IPS-15b (cell line): ENCODE measurements around the gene CLASP1.

ENCODE experiments used
- H3K27me3 ChIP-seq: one replicate; pipeline ENCODE4 v1.6.1; 2013; ENCODE audit warnings: low read length; ENCODE audit not compliant: control insufficient read depth, insufficient read depth
- H3K36me3 ChIP-seq: one replicate; pipeline ENCODE4 v1.6.1; 2013; ENCODE audit warnings: low read length; ENCODE audit not compliant: control insufficient read depth, insufficient read depth
- H3K4me1 ChIP-seq: one replicate; pipeline ENCODE4 v1.6.1; 2013; ENCODE audit warnings: mild to moderate bottlenecking, low read length; ENCODE audit not compliant: control insufficient read depth, insufficient read depth
- H3K4me3 ChIP-seq: one replicate; pipeline ENCODE4 v1.5.1; 2013; ENCODE audit warnings: low read depth, low read length
- H3K9ac ChIP-seq: one replicate; pipeline ENCODE4 v1.6.1; 2013; ENCODE audit warnings: low read depth, mild to moderate bottlenecking, low read length
- H3K9me3 ChIP-seq: one replicate; pipeline ENCODE4 v1.6.1; 2013; ENCODE audit warnings: mild to moderate bottlenecking, low read length; ENCODE audit not compliant: control insufficient read depth, insufficient read depth

CLASP1 gene

GRCh38 chr2:121635371-121635770 is 13.9 kb downstream of the CLASP1 start:
- H3K9ac ChIP-seq = no peak overlapping the region
- H3K9me3 ChIP-seq = no peaks in the 10 kb centered on the region
- no peaks in the 10 kb centered on the region for H3K36me3 ChIP-seq
- no peaks in the 10 kb centered on the region for H3K4me1 ChIP-seq
- no peak overlapping the region for H3K4me3 ChIP-seq
- H3K27me3 ChIP-seq = no peaks in the 10 kb centered on the region

GRCh38 chr2:121634354-121635307 is 14.6 kb downstream of the CLASP1 start:
- Histone ChIP-seq H3K27me3 (no peaks in the 10 kb centered on the region), H3K9ac (no peak overlapping the region), H3K9me3 (no peaks in the 10 kb centered on the region), H3K36me3 (no peaks in the 10 kb centered on the region), H3K4me3 (no peak overlapping the region), H3K4me1 (no peaks in the 10 kb centered on the region)

GRCh38 chr2:121633463-121633862 is 15.8 kb downstream of the CLASP1 start:
- no peaks in the 10 kb centered on the region for H3K4me1 ChIP-seq
- no peak overlapping the region for H3K9ac ChIP-seq

GRCh38 chr2:121627525-121628050 is 21.7 kb downstream of the CLASP1 start:
- no peaks in the 10 kb centered on the region for H3K27me3 ChIP-seq
- H3K9ac ChIP-seq = no peak overlapping the region

More at GRCh38 chr2:121633463-121633862, 15.8 kb downstream of the CLASP1 start:
- H3K27me3 ChIP-seq = no peaks in the 10 kb centered on the region
- H3K4me3 ChIP-seq = no peak overlapping the region
- H3K36me3 ChIP-seq = no peaks in the 10 kb centered on the region
- H3K9me3 ChIP-seq = no peaks in the 10 kb centered on the region

GRCh38 chr2:121626777-121627524 is 22.3 kb downstream of the CLASP1 start:
- H3K36me3 ChIP-seq = no peaks in the 10 kb centered on the region
- no peaks in the 10 kb centered on the region for H3K4me1 ChIP-seq
- H3K9ac ChIP-seq = no peak overlapping the region
- no peaks in the 10 kb centered on the region for H3K9me3 ChIP-seq
- no peak overlapping the region for H3K4me3 ChIP-seq
- H3K27me3 ChIP-seq = no peaks in the 10 kb centered on the region

More at GRCh38 chr2:121627525-121628050, 21.7 kb downstream of the CLASP1 start:
- Histone ChIP-seq H3K4me1 (no peaks in the 10 kb centered on the region), H3K4me3 (no peak overlapping the region), H3K36me3 (no peaks in the 10 kb centered on the region), H3K9me3 (no peaks in the 10 kb centered on the region)

- Histone ChIP-seq H3K4me3 (no peak overlapping the region), H3K27me3 (no peaks in the 10 kb centered on the region), H3K9ac (no peak overlapping the region), H3K4me1 (no peaks in the 10 kb centered on the region), H3K9me3 (no peaks in the 10 kb centered on the region), H3K36me3 (no peaks in the 10 kb centered on the region)
Observed at GRCh38 chr2:121625953-121626352, 23.3 kb downstream of the CLASP1 start.

- Histone ChIP-seq H3K9ac (no peak overlapping the region), H3K4me3 (no peak overlapping the region), H3K4me1 (peaks cover 4% of the 10 kb centered on the region), H3K36me3 (no peaks in the 10 kb centered on the region), H3K27me3 (no peaks in the 10 kb centered on the region), H3K9me3 (no peaks in the 10 kb centered on the region)
Observed at GRCh38 chr2:121617042-121617599, 32.1 kb downstream of the CLASP1 start.

- H3K36me3 ChIP-seq = no peaks in the 10 kb centered on the region
- H3K4me1 ChIP-seq = peaks cover 4% of the 10 kb centered on the region
- no peak overlapping the region for H3K4me3 ChIP-seq
- H3K9me3 ChIP-seq = no peaks in the 10 kb centered on the region
- no peaks in the 10 kb centered on the region for H3K27me3 ChIP-seq
- no peak overlapping the region for H3K9ac ChIP-seq
Observed at GRCh38 chr2:121613774-121614173, 35.5 kb downstream of the CLASP1 start.

GRCh38 chr2:121613152-121613551 is 36.1 kb downstream of the CLASP1 start:
- H3K27me3 ChIP-seq = no peaks in the 10 kb centered on the region
- peaks cover 4% of the 10 kb centered on the region for H3K4me1 ChIP-seq
- H3K36me3 ChIP-seq = no peaks in the 10 kb centered on the region
- H3K9me3 ChIP-seq = no peaks in the 10 kb centered on the region
- no peak overlapping the region for H3K9ac ChIP-seq
- no peak overlapping the region for H3K4me3 ChIP-seq

GRCh38 chr2:121611730-121612705 is 37.2 kb downstream of the CLASP1 start:
- Histone ChIP-seq H3K27me3 (no peaks in the 10 kb centered on the region), H3K4me3 (no peak overlapping the region), H3K4me1 (peaks cover under 1% of the 10 kb centered on the region), H3K36me3 (no peaks in the 10 kb centered on the region), H3K9me3 (no peaks in the 10 kb centered on the region), H3K9ac (no peak overlapping the region)
